Measurements from ENCODE around the gene PPARG.
"Not testable (repeated sequence)": the region's sequence is repeated elsewhere in the genome, so short reads cannot be mapped to it uniquely, and the experiment has no call there.

Gene PPARG

GRCh38 chr3:12445523-12446240 lies 156.8 kb downstream of the PPARG start:
- DNase-seq, result peak; percentile 47

GRCh38 chr3:12446298-12446697 lies 157.4 kb downstream of the PPARG start:
- peak; percentile 8 for DNase-seq

GRCh38 chr3:12447075-12447474 lies 158.2 kb downstream of the PPARG start:
- peak; percentile 2 for DNase-seq

- DNase-seq, result peak; percentile 25
Observed at GRCh38 chr3:12448404-12449202, 159.7 kb downstream of the PPARG start.

- DNase-seq, result peak; percentile 22
Observed at GRCh38 chr3:12449889-12450682, 161.2 kb downstream of the PPARG start.

- peak; percentile 43 for DNase-seq
Observed at GRCh38 chr3:12451481-12451880, 162.6 kb downstream of the PPARG start.

GRCh38 chr3:12451960-12452359 lies 163.1 kb downstream of the PPARG start:
- DNase-seq, result no peak

GRCh38 chr3:12452361-12453330 lies 163.8 kb downstream of the PPARG start:
- peak; percentile 41 for DNase-seq

GRCh38 chr3:12454076-12454815 lies 165.4 kb downstream of the PPARG start:
- no peak for DNase-seq

GRCh38 chr3:12454816-12455121 lies 165.9 kb downstream of the PPARG start:
- peak; percentile 14 for DNase-seq

- DNase-seq, result peak; percentile 34
Observed at GRCh38 chr3:12455740-12456139, 166.9 kb downstream of the PPARG start.

- peak; percentile 48 for DNase-seq
Observed at GRCh38 chr3:12456441-12456840, 167.6 kb downstream of the PPARG start.

- not testable (repeated sequence) for DNase-seq
Observed at GRCh38 chr3:12457380-12457779, 168.5 kb downstream of the PPARG start.

GRCh38 chr3:12458901-12459300 lies 170.0 kb downstream of the PPARG start:
- no peak for DNase-seq

- DNase-seq, result no peak
Observed at GRCh38 chr3:12460127-12460526, 171.3 kb downstream of the PPARG start.

- DNase-seq, result no peak
Observed at GRCh38 chr3:12461097-12461649, 172.3 kb downstream of the PPARG start.

- DNase-seq, result no peak
Observed at GRCh38 chr3:12462159-12462947, 173.5 kb downstream of the PPARG start.

GRCh38 chr3:12463686-12464085 lies 174.8 kb downstream of the PPARG start:
- no peak for DNase-seq

GRCh38 chr3:12464181-12464580 lies 175.3 kb downstream of the PPARG start:
- DNase-seq, result no peak

- no peak for DNase-seq
Observed at GRCh38 chr3:12465151-12465835, 176.4 kb downstream of the PPARG start.

Measured in activated effector memory CD4-positive, alpha-beta T cell treated with anti-CD3 and anti-CD28 coated beads, Interleukin-2, amount 50 U/mL, for 16 hours (primary cell).